ENCODE data around the gene POLR3E. TPM values are rescaled to one million over a fixed set of nuclear protein-coding genes. Genes with fewer than 3 reads are reported as not detected.

The POLR3E gene
- total RNA-seq, 1 experiment from 2014 or later = 65.0 TPM

DNA sequence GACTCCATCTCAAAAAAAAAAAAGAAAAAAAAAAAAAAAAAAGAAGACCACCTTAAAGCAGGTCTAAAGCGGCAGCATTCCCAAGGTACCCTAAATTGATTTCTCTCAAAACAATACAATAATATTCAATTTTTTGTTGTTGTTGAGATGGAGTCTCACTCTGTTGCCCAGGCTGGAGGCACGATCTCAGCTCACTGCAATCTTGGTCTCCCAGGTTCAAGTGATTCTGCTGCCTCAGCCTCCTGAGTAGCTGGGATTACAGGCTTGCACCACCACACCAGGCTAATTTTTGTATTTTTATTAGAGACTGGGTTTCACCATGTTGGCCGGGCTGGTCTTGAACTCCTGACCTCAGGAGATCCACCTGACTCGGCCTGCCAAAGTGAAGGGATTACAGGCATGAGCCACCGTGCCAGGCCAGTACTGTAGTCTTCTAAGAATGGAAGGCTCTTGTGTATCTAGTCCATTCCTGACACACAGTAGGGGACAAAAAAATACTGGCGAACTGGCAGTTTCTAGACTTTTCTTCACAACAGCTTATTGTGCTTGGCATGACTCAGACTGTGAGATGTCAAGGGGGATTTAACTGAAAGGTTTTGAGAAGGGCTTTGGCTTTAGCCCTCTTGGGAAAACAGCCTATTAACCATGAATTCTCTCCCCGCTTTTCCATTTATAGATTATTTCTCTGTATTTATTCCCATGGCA lies 59.9 kb downstream of the POLR3E start:
- Histone ChIP-seq H3K9ac (ENCODE audit: low read length) (no peak overlapping the region), H3K27ac (ENCODE audit: low read depth, low read length) (no peak overlapping the region), H3K27me3 (ENCODE audit: insufficient read depth, low read length) (no peaks in the 10 kb centered on the region), H2AFZ (ENCODE audit: low read depth, low read length, poor library complexity, severe bottlenecking) (no peak overlapping the region), H3K36me3 (ENCODE audit: control insufficient read depth in 1 of 2, insufficient read depth in 2 of 2, low read length in 2 of 2) (0 out of 4 replicates have a peak, but pooled peaks cover 0 to 4% of the 10 kb centered on the region in 2 experiments), H4K20me1 (ENCODE audit: insufficient read depth) (peaks cover 12% of the 10 kb centered on the region; the same call in 1 of the 2 replicates), H3K9me2 (ENCODE audit: insufficient read depth) (no peaks in the 10 kb centered on the region), H3K4me2 (ENCODE audit: low read length) (no peak overlapping the region), H3K79me2 (ENCODE audit: insufficient read depth, low read length) (peaks cover 78% of the 10 kb centered on the region), H3K4me3 (replicated peaks in 1 of 2; ENCODE audit: low read depth in 1 of 2, low read length in 2 of 2) (no peak overlapping the region), H3K4me1 (ENCODE audit: control insufficient read depth in 1 of 2, insufficient read depth in 2 of 2, low read length in 2 of 2) (peaks cover 26 to 33% of the 10 kb centered on the region in 2 experiments), H3K9me3 (ENCODE audit: control insufficient read depth in 1 of 2, insufficient read depth in 1 of 2, low read depth in 1 of 2, low read length in 2 of 2) (no peaks in the 10 kb centered on the region)
- no TSS peak for BruUV-seq (replicated peaks)
- intact Hi-C loops (cut with micrococcal nuclease) = no loop called here
- DNase-seq (ENCODE audit: low read depth, low spot score) (no peak), ATAC-seq (no peak)
- CTCF ChIA-PET = no interaction called here
- no peak for TF ChIP-seq POLR2AphosphoS5 (IDR thresholded peaks at IDR 0.05; ENCODE audit: low read depth, low read length)
- TF ChIP-seq EZH2phosphoT487 (IDR thresholded peaks at IDR 0.05; ENCODE audit: borderline replicate concordance) = no peak
- no peak for TF ChIP-seq ZNF274 (IDR thresholded peaks at IDR 0.05; ENCODE audit: low read depth, low read length)
- POLR2A ChIA-PET = no interaction called here
- RAD21 ChIA-PET (ENCODE audit: low non-redundant PET in 1 of 2, low total read pairs in 2 of 2, uncharacterized antibody in 2 of 2, unreplicated experiment in 2 of 2) = no interaction called here

DNA sequence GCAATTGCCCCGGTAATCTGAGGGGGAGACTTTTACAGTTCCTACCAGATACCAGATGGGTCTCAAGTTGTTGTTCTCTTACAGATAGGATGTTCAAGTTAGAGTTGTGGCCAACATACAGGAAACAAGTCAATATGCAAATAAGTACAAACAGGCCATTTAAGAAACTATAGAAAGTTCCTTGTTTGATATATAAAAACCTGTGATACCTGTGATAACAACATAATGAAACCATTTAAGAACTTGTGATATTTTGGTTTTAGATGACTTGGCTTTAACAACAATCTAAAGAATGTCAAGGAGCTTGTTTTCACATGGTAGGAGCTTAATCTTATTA lies 60.4 kb downstream of the POLR3E start:
- ChIA-PET POLR2A (no interaction called here), RAD21 (ENCODE audit: low non-redundant PET in 1 of 2, low total read pairs in 2 of 2, uncharacterized antibody in 2 of 2, unreplicated experiment in 2 of 2) (no interaction called here), CTCF (no interaction called here)
- H3K9ac ChIP-seq (ENCODE audit: low read length) = no peak overlapping the region
- no TSS peak for BruUV-seq (replicated peaks)
- H3K4me2 ChIP-seq (ENCODE audit: low read length) = no peak overlapping the region
- ATAC-seq (no peak), DNase-seq (ENCODE audit: low read depth, low spot score) (no peak)
- H3K9me2 ChIP-seq (ENCODE audit: insufficient read depth) = no peaks in the 10 kb centered on the region
- intact Hi-C loops (cut with micrococcal nuclease) = no loop called here
- peaks cover 25 to 30% of the 10 kb centered on the region in 2 experiments for H3K4me1 ChIP-seq (ENCODE audit: control insufficient read depth in 1 of 2, insufficient read depth in 2 of 2, low read length in 2 of 2)
- no peak overlapping the region for H3K4me3 ChIP-seq (replicated peaks in 1 of 2; ENCODE audit: low read depth in 1 of 2, low read length in 2 of 2)
- H4K20me1 ChIP-seq (ENCODE audit: insufficient read depth) = peaks cover 12% of the 10 kb centered on the region; the same call in 1 of the 2 replicates
- no peaks in the 10 kb centered on the region for H3K27me3 ChIP-seq (ENCODE audit: insufficient read depth, low read length)
- peaks cover 5 to 8% of the 10 kb centered on the region in 2 experiments; a peak in 3 of 4 replicates for H3K36me3 ChIP-seq (ENCODE audit: control insufficient read depth in 1 of 2, insufficient read depth in 2 of 2, low read length in 2 of 2)
- no peaks in the 10 kb centered on the region for H3K9me3 ChIP-seq (ENCODE audit: control insufficient read depth in 1 of 2, insufficient read depth in 1 of 2, low read depth in 1 of 2, low read length in 2 of 2)
- TF ChIP-seq ZNF274 (IDR thresholded peaks at IDR 0.05; ENCODE audit: low read depth, low read length) = no peak
- TF ChIP-seq, protein P1, sequence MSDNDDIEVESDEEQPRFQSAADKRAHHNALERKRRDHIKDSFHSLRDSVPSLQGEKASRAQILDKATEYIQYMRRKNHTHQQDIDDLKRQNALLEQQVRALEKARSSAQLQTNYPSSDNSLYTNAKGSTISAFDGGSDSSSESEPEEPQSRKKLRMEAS (IDR thresholded peaks at IDR 0.05) = no peak
- TF ChIP-seq, protein P2, sequence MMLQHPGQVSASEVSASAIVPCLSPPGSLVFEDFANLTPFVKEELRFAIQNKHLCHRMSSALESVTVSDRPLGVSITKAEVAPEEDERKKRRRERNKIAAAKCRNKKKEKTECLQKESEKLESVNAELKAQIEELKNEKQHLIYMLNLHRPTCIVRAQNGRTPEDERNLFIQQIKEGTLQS (IDR thresholded peaks at IDR 0.05) = no peak
- TF ChIP-seq POLR2AphosphoS5 (IDR thresholded peaks at IDR 0.05; ENCODE audit: low read depth, low read length) = no peak
- TF ChIP-seq SP1 (IDR thresholded peaks at IDR 0.05; ENCODE audit: low read depth) = no peak
- TF ChIP-seq JUND (IDR thresholded peaks at IDR 0.05) = no peak
- TF ChIP-seq CBX3 (IDR thresholded peaks at IDR 0.05; ENCODE audit: low read depth) = no peak
- no peak for TF ChIP-seq EGR1 (IDR thresholded peaks at IDR 0.05; ENCODE audit: low read depth)
- no peak for TF ChIP-seq EZH2 (IDR thresholded peaks at IDR 0.05)
- TF ChIP-seq, protein P3, sequence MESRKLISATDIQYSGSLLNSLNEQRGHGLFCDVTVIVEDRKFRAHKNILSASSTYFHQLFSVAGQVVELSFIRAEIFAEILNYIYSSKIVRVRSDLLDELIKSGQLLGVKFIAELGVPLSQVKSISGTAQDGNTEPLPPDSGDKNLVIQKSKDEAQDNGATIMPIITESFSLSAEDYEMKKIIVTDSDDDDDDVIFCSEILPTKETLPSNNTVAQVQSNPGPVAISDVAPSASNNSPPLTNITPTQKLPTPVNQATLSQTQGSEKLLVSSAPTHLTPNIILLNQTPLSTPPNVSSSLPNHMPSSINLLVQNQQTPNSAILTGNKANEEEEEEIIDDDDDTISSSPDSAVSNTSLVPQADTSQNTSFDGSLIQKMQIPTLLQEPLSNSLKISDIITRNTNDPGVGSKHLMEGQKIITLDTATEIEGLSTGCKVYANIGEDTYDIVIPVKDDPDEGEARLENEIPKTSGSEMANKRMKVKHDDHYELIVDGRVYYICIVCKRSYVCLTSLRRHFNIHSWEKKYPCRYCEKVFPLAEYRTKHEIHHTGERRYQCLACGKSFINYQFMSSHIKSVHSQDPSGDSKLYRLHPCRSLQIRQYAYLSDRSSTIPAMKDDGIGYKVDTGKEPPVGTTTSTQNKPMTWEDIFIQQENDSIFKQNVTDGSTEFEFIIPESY (IDR thresholded peaks at IDR 0.05; ENCODE audit: extremely low read depth, insufficient replicate concordance, low read length) = no peak
- no peak for TF ChIP-seq ELF1 (IDR thresholded peaks at IDR 0.05; ENCODE audit: borderline replicate concordance, low read depth)
- TF ChIP-seq FOSL1 (IDR thresholded peaks at IDR 0.05; ENCODE audit: low read depth) = no peak
- TF ChIP-seq TCF7L2 (IDR thresholded peaks at IDR 0.05; ENCODE audit: borderline replicate concordance, extremely low read depth, insufficient read depth, insufficient read length) = no peak
- TF ChIP-seq CEBPB (IDR thresholded peaks at IDR 0.05; ENCODE audit: low read depth) = no peak
- TF ChIP-seq RAD21 (IDR thresholded peaks at IDR 0.05; ENCODE audit: low read depth) = no peak
- no peak for TF ChIP-seq SRF (IDR thresholded peaks at IDR 0.05; ENCODE audit: low read depth)
- peaks cover 73% of the 10 kb centered on the region for H3K79me2 ChIP-seq (ENCODE audit: insufficient read depth, low read length)
- no peak overlapping the region for H3K27ac ChIP-seq (ENCODE audit: low read depth, low read length)
- no peak overlapping the region for H2AFZ ChIP-seq (ENCODE audit: low read depth, low read length, poor library complexity, severe bottlenecking)
